Esophagus (tissue), 2 donors: ENCODE data around the gene NSD1. TPM values are rescaled to one million over a fixed set of nuclear protein-coding genes. Genes with fewer than 3 reads are reported as not detected.

Source experiments
- H3K27ac ChIP-seq, 2 donors: one replicate each; pipeline ENCODE4 v1.5.1; 2013; ENCODE audit warnings: low read depth in 2 of 2, mild to moderate bottlenecking in 2 of 2, inconsistent platforms in 1 of 2, low read length in 1 of 2, moderate library complexity in 1 of 2
- H3K27me3 ChIP-seq, 2 donors: one replicate each; pipeline ENCODE4 v1.6.1; 2013; ENCODE audit warnings: low read length in 2 of 2, control low read depth in 1 of 2, mild to moderate bottlenecking in 1 of 2; ENCODE audit not compliant: insufficient read depth in 2 of 2, control insufficient read depth in 1 of 2
- H3K36me3 ChIP-seq, 2 donors: one replicate each; pipeline ENCODE4 v1.6.1; 2013; ENCODE audit warnings: low read length in 1 of 2; ENCODE audit not compliant: control insufficient read depth in 2 of 2, insufficient read depth in 2 of 2
- H3K4me1 ChIP-seq, 2 donors: one replicate each; pipeline ENCODE4 v1.6.1; 2013; ENCODE audit warnings: low read length in 1 of 2; ENCODE audit not compliant: control insufficient read depth in 2 of 2, insufficient read depth in 2 of 2
- H3K4me3 ChIP-seq, 2 donors: one replicate each; pipeline ENCODE4 v1.5.1; 2013; ENCODE audit warnings: low read length in 2 of 2, mild to moderate bottlenecking in 2 of 2, low read depth in 1 of 2, moderate library complexity in 1 of 2
- H3K9me3 ChIP-seq, 2 donors: one replicate each; pipeline ENCODE4 v1.6.1; 2013; ENCODE audit warnings: mild to moderate bottlenecking in 2 of 2, low read depth in 1 of 2, low read length in 1 of 2, moderate library complexity in 1 of 2; ENCODE audit not compliant: control insufficient read depth in 2 of 2, insufficient read depth in 1 of 2
- WGBS, 2 donors: extraction: QIAGEN DNeasy Blood & Tissue Kit; methylation state at CpG; one replicate each; pipeline ENCODE4 v1.1.7; 2013; 5-methylcytosine and 5-hydroxymethylcytosine counted together
- polyA plus RNA-seq, 2 donors: library from polyadenylated mRNA; stranded (reverse); fragments of 200-250 nt; gene quantifications; one replicate each; pipeline ENCODE4 v1.2.3, GENCODE V29; 2013
- donor health status: healthy with polysubstance abuse.
- donor health status: Bipolar disorder and iron deficiency.

NSD1 gene
- polyA plus RNA-seq, 2 donors, result 7.4 to 8.7 TPM

DNA sequence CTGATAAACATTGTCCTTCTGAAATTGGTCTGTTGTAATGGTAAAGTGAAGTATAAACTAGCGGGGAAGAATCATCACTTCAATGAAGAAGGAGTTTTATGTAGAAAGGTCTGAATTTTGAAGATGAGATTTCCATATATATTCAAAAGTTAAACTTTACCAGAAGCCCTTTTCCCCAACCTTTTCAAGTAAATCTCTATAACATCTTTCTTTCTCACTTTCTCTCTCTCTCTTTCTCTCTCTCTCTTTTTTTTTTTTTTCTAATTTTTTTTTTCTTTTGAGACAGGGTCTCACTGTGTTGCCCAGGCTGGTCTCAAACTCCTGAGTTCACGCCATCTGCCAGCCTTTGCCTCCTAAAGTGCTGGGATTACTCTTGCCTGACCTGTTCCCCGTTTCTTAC, 78.7 kb downstream of the NSD1 start:
- 59 to 62% methylated on average over 3 of the region's 3 CpGs for WGBS, 2 donors

DNA sequence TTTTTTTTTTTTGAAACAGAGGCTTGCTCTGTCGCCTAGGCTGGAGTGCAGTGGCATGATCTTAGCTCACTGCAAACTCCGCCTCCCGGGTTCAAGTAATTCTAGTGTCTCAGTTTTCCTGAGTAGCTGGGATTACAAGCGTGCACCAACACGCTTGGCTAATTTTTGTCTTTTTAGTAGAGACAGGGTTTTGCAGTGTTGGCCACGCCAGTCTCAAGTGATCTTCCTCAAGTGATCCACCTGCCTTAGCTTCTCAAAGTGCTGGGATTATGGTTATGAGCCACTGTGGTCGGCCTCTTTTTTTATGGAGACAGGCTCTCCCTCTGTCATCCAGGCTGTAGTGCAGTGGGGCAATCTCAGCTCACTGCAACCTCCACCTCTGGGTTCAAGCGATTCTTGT, 87.0 kb downstream of the NSD1 start:
- Histone ChIP-seq H3K4me1 (no peaks in the 10 kb centered on the region), H3K9me3 (no peaks in the 10 kb centered on the region), H3K36me3 (no peaks in the 10 kb centered on the region), H3K27me3 (no peaks in the 10 kb centered on the region), H3K27ac (no peak overlapping the region), H3K4me3 (no peak overlapping the region)
- WGBS, 2 donors, result 62 to 67% methylated on average over 8 of the region's 8 CpGs

More for the DNA sequence above, 78.7 kb downstream of the NSD1 start:
- H3K36me3 ChIP-seq, result peaks cover 9 to 14% of the 10 kb centered on the region in 2 donors
- H3K4me3 ChIP-seq, result no peak overlapping the region
- no peaks in the 10 kb centered on the region for H3K4me1 ChIP-seq
- no peaks in the 10 kb centered on the region for H3K27me3 ChIP-seq
- no peaks in the 10 kb centered on the region for H3K9me3 ChIP-seq
- no peak overlapping the region for H3K27ac ChIP-seq

DNA sequence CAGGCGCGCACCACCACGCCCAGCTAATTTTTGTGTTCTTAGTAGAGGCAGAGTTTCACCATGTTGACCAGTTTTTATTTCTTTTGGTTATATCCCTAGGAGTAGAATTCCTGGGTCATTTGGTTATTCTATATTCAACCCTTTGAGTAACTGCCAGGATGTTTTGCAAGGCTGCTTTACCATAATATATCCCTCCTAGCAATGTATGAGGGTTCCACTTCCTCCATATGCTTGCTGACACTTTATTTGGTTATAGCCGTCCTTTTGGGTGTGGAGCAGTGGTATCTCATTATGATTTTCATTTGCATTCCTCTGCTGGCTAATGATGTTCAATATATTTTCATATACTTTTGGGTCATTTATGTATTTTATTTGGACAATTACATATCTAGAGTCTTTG, 88.7 kb downstream of the NSD1 start:
- no peaks in the 10 kb centered on the region for H3K36me3 ChIP-seq
- no peaks in the 10 kb centered on the region for H3K4me1 ChIP-seq
- no peaks in the 10 kb centered on the region for H3K27me3 ChIP-seq
- H3K27ac ChIP-seq, result no peak overlapping the region
- no peak overlapping the region for H3K4me3 ChIP-seq
- WGBS, 2 donors, result 91 to 93% methylated on average over 4 of the region's 4 CpGs
- H3K9me3 ChIP-seq, result no peaks in the 10 kb centered on the region

DNA sequence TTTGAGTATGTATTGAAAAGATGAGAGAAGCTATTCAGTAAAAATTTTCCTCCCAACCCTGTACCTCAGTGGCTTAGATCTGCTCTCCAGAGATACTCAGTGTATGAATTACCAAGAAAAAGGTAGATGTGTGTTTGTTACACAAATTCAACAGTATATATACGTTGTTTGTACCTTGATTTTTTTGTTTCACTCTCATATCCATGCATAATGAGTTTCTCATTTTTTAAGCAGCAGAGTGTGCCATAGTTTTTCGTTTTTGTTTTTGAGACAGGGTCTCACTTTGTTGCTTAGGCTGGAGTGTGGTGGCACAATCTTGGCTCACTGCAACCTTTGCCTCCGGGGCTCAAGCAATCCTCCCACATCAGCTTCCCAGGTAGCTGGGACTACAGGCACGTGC, 92.2 kb downstream of the NSD1 start:
- H3K27me3 ChIP-seq, result no peaks in the 10 kb centered on the region
- no peaks in the 10 kb centered on the region for H3K9me3 ChIP-seq
- H3K36me3 ChIP-seq, result no peaks in the 10 kb centered on the region
- no peak overlapping the region for H3K27ac ChIP-seq
- H3K4me3 ChIP-seq, result no peak overlapping the region
- no peaks in the 10 kb centered on the region for H3K4me1 ChIP-seq
- WGBS, 2 donors, result 91 to 93% methylated on average over 4 of the region's 4 CpGs

DNA sequence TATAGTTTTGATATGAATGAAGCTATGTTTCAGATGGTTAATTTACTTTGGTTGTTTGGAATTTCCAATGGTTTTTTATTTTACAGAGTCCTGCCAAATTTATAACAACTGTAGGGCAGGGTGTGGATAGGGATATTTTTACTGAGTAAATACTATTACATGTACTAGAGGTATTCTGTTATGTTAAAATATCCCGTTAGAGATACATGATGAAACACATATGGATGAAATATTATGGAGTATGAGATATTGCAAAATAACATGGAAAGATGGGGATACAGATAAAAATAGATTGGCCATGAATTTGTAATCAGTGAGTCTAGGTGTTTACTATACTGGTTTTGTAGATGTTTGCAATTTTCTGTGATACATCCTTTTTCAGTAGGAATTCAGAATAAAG, 93.3 kb downstream of the NSD1 start:
- no peak overlapping the region for H3K4me3 ChIP-seq
- H3K27ac ChIP-seq, result no peak overlapping the region
- H3K27me3 ChIP-seq, result no peaks in the 10 kb centered on the region
- 41 to 63% methylated on average over 1 of the region's 1 CpG for WGBS, 2 donors
- H3K9me3 ChIP-seq, result no peaks in the 10 kb centered on the region
- H3K4me1 ChIP-seq, result no peaks in the 10 kb centered on the region
- H3K36me3 ChIP-seq, result no peaks in the 10 kb centered on the region

DNA sequence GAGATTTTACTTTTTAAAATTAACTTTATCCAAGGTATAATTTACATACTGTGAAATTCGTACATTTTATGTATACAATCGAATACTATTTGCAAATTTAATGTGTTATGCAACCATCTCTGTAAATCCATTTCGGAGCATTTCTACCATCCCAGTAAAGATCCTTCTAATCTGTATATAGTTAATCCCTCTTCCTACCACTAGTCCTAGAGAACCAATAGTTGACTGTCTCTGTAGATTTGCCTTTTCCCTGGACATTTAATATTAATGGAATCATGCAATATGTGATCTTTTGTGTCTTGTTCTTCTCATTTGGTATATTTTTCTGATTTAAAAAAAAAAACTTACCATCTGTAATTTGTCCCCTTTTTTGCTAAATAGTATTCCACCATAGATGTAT, 95.2 kb downstream of the NSD1 start:
- H3K27me3 ChIP-seq, result no peaks in the 10 kb centered on the region
- H3K27ac ChIP-seq, result no peak overlapping the region
- H3K36me3 ChIP-seq, result peaks cover 0 to under 1% of the 10 kb centered on the region in 2 donors
- no peaks in the 10 kb centered on the region for H3K4me1 ChIP-seq
- WGBS, 2 donors, result 97% methylated on average over 3 of the region's 3 CpGs
- H3K9me3 ChIP-seq, result no peaks in the 10 kb centered on the region
- H3K4me3 ChIP-seq, result no peak overlapping the region

DNA sequence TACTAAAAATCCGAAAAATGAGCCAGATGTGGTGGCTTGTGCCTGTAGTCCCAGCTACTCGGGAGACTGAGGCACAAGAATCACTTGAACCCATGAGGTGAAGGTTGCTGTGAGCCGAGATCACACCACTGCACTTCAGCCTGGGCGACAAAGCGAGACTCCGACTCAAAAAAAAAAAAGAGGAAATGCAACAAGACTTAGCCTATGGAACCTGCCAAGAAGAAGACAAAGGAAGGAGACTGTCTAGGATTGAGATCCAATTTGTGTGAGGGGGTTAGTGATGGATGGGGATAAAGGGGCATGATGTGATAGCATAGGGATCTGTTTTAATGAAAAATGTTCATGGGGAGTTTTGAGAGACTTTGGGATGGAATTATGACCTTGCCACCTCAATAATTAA, 97.1 kb downstream of the NSD1 start:
- Histone ChIP-seq H3K27me3 (no peaks in the 10 kb centered on the region), H3K4me1 (no peaks in the 10 kb centered on the region), H3K9me3 (no peaks in the 10 kb centered on the region), H3K4me3 (no peak overlapping the region), H3K27ac (no peak overlapping the region), H3K36me3 (peaks cover 0 to 2% of the 10 kb centered on the region in 2 donors)
- 95 to 96% methylated on average over 6 of the region's 6 CpGs for WGBS, 2 donors

DNA sequence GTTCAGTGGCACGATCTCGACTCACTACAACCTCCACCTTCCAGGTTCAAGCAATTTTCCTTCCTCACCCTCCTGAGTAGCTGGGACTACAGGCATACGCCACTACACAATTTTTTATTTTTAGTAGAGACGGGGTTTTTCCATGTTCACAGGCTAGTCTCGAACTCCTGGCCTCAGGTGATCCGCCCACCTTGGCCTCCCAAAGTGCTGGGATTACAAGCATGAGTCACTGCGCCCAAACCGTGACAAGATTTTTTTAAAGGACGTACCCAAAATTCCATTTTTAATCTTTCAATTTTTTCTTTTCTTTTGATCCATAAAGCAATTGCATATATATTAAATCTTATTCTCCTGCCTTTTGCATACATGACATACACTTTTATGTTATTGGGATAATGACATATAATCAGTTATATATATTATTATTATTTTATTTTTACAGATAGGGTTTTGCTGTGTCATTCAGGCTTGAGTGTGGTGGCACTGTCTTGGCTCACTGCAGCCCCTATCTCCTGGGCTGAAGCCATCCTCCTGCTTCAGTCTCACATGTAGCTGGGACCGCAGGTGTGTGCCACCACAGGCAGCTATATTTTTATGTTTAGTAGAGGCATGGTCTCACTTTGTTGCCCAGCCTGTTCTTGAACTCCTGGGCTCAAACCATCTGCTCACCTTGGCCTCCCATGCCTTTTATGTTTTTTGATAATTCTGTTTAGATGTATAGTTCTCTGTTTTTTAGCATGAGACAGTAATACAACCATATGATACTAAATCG, 98.1 kb downstream of the NSD1 start:
- Histone ChIP-seq H3K27ac (no peak overlapping the region), H3K27me3 (no peaks in the 10 kb centered on the region), H3K9me3 (no peaks in the 10 kb centered on the region), H3K4me3 (no peak overlapping the region), H3K4me1 (no peaks in the 10 kb centered on the region), H3K36me3 (peaks cover 0 to 2% of the 10 kb centered on the region in 2 donors)
- 82 to 84% methylated on average over 11 of the region's 11 CpGs for WGBS, 2 donors

DNA sequence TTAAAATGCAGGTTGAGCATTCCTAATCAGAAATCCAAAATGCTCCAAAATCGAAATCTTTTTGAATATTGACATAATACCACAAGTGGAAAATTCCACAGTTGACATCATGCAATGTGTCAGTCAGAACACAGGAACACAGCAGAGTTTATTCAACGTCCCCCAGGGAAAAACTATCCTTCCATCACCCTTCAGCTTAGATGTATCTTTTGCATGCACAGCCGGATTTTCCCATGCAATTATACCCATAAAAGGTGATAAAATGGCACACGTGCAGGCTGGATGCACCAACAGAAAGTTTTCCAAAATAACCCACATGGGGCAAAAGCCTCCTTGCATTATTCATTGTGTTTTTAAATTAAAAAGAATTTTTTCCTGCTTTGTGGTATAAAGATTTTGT, 98.8 kb downstream of the NSD1 start:
- WGBS, 2 donors, result 56 to 57% methylated on average over 4 of the region's 4 CpGs
- peaks cover 0 to 2% of the 10 kb centered on the region in 2 donors for H3K36me3 ChIP-seq
- H3K27me3 ChIP-seq, result no peaks in the 10 kb centered on the region

DNA sequence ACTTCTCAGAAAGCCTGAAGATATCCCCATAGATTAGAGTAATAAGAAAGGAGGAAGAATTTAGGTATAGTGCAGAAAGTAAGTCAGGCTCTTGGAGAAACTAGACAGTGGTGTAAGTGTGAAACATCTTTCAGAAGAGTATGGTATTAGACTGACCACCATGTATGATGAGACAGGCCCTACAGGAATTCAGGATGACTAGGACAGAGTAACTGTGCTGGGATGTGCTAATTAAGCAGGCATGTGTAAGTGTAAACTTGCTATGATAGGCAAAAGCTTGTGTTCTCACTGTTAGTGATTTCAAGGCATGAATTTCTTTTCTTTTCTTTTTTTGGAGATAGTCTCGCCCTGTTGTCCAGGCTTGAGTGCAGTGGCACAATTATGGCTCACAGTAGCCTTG, 99.2 kb downstream of the NSD1 start:
- 71 to 80% methylated on average over 1 of the region's 1 CpG for WGBS, 2 donors
- Histone ChIP-seq H3K4me3 (no peak overlapping the region), H3K27me3 (no peaks in the 10 kb centered on the region), H3K4me1 (no peaks in the 10 kb centered on the region), H3K27ac (no peak overlapping the region), H3K36me3 (peaks cover 0 to 2% of the 10 kb centered on the region in 2 donors), H3K9me3 (no peaks in the 10 kb centered on the region)

More for the DNA sequence above, 98.8 kb downstream of the NSD1 start:
- no peaks in the 10 kb centered on the region for H3K4me1 ChIP-seq
- H3K27ac ChIP-seq, result no peak overlapping the region
- H3K4me3 ChIP-seq, result no peak overlapping the region
- no peaks in the 10 kb centered on the region for H3K9me3 ChIP-seq
